NCI-H2081 treated with DMSO at 0.1 percent for 48 hours (cell line): ENCODE results near the gene LIF.

ENCODE experiments used
- DNase-seq: peaks from one replicate; lab custom pipeline; 2025; lab: John Stamatoyannopoulos, UW

Gene LIF

GRCh38 chr22:30262917-30263741 lies 16.6 kb upstream of the LIF start:
- no peak for DNase-seq

- no peak for DNase-seq
Observed at GRCh38 chr22:30262112-30262511, 15.6 kb upstream of the LIF start.

GRCh38 chr22:30261134-30261533 lies 14.6 kb upstream of the LIF start:
- no peak for DNase-seq

- no peak for DNase-seq
Observed at GRCh38 chr22:30260682-30261081, 14.1 kb upstream of the LIF start.

GRCh38 chr22:30260276-30260675 lies 13.7 kb upstream of the LIF start:
- no peak for DNase-seq

- no peak for DNase-seq
Observed at GRCh38 chr22:30254314-30254713, 7.8 kb upstream of the LIF start.

- DNase-seq, result no peak
Observed at GRCh38 chr22:30253205-30253852, 6.8 kb upstream of the LIF start.

- no peak for DNase-seq
Observed at GRCh38 chr22:30252411-30253204, 6.0 kb upstream of the LIF start.

GRCh38 chr22:30251711-30252110 lies 5.2 kb upstream of the LIF start:
- no peak for DNase-seq

- DNase-seq, result no peak
Observed at GRCh38 chr22:30250661-30251267, 4.2 kb upstream of the LIF start.

GRCh38 chr22:30250039-30250565 lies 3.5 kb upstream of the LIF start:
- DNase-seq, result no peak

GRCh38 chr22:30249049-30250038 lies 2.8 kb upstream of the LIF start:
- DNase-seq, result no peak

GRCh38 chr22:30248484-30248883 lies 1.9 kb upstream of the LIF start:
- no peak for DNase-seq

GRCh38 chr22:30247974-30248373 lies 1.4 kb upstream of the LIF start:
- DNase-seq, result no peak

GRCh38 chr22:30247561-30247960 lies 1.0 kb upstream of the LIF start:
- DNase-seq, result no peak

- no peak for DNase-seq
Observed at GRCh38 chr22:30246814-30247376, 336 bp upstream of the LIF start.

GRCh38 chr22:30245181-30245984 lies 1.2 kb downstream of the LIF start:
- DNase-seq, result no peak

- DNase-seq, result no peak
Observed at GRCh38 chr22:30244641-30245040, 1.9 kb downstream of the LIF start.

GRCh38 chr22:30244066-30244465 lies 2.5 kb downstream of the LIF start:
- DNase-seq, result no peak

GRCh38 chr22:30243661-30244060 lies 2.9 kb downstream of the LIF start:
- DNase-seq, result no peak
